ENCODE measurements around the gene RASSF10.

- no peak for TF ChIP-seq CTCF (IDR thresholded peaks at IDR 0.05)
- no peak for TF ChIP-seq POLR2AphosphoS5 (IDR thresholded peaks at IDR 0.05)
- TF ChIP-seq EP300 (IDR thresholded peaks at IDR 0.05), result no peak
These were observed 47.5 kb upstream of the RASSF10 start for GRCh38 chr11:12961615-12962014.

All from gastroesophageal sphincter (tissue), 3 donors.